Measurements from ENCODE around the gene KSR2. TPM values are rescaled to one million over a fixed set of nuclear protein-coding genes. Genes with fewer than 3 reads are reported as not detected.
A peak's percentile ranks its signal among the peaks of the same experiment; 100 is the strongest.

Gene KSR2
- total RNA-seq, 1 experiment from 2014 or later = not detected

DNA sequence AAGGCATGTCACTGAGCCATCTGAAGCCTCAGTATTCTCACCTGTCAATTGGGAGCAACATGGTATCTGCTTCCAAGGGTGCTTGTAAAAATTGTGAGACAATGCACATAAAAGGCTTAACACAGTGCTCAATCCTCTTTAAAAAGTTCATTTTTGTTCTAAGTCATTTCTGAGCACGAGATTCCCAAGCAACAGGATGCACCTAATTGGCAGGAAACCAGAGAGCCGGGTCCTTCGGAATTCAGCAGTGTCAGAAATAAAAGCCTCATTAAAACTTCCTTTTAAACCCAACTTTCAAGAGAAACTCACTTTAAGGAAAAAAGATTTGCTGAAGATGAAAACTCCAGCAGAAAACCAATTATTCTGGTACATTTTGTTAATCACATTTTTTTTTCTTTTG is 494.9 kb downstream of the KSR2 start:
- no peak overlapping the region for H3K27ac ChIP-seq (ENCODE audit: low read depth, low read length, poor library complexity, severe bottlenecking)
- no peaks in the 10 kb centered on the region for H3K9me3 ChIP-seq (ENCODE audit: low read depth, low read length, poor library complexity, severe bottlenecking)
- ChIA-PET CTCF (no interaction called here), POLR2A (ENCODE audit: low non-redundant PET) (no interaction called here)
- no peak overlapping the region for H3K4me3 ChIP-seq (ENCODE audit: low read depth, low read length, poor library complexity, severe bottlenecking)
- H3K27me3 ChIP-seq (replicated peaks; ENCODE audit: insufficient read depth, low read depth, low read length, poor library complexity) = no peaks in the 10 kb centered on the region
- H3K36me3 ChIP-seq (ENCODE audit: insufficient read depth, low read length, poor library complexity, severe bottlenecking) = no peaks in the 10 kb centered on the region
- no peak for DNase-seq (ENCODE audit: low spot score)
- no TSS peak for BruUV-seq (replicated peaks)
- TF ChIP-seq CTCF (conservative IDR thresholded peaks at IDR 0.05; ENCODE audit: low read depth, low read length) (no peak), EZH2 (IDR thresholded peaks at IDR 0.05; ENCODE audit: borderline replicate concordance, low read depth, low read length, poor library complexity, severe bottlenecking) (no peak)
- H3K4me1 ChIP-seq (ENCODE audit: insufficient read depth, low read length, poor library complexity, severe bottlenecking) = no peaks in the 10 kb centered on the region
- intact Hi-C loops (cut with micrococcal nuclease; ENCODE audit: unreplicated experiment) = no loop called here

GRCh38 chr12:117472983-117473382 is 495.8 kb downstream of the KSR2 start:
- H3K4me1 ChIP-seq (ENCODE audit: insufficient read depth, low read length, poor library complexity, severe bottlenecking) = no peaks in the 10 kb centered on the region
- H3K27me3 ChIP-seq (replicated peaks; ENCODE audit: insufficient read depth, low read depth, low read length, poor library complexity) = no peaks in the 10 kb centered on the region
- no TSS peak for BruUV-seq (replicated peaks)
- intact Hi-C loops (cut with micrococcal nuclease; ENCODE audit: unreplicated experiment) = no loop called here
- no peak for TF ChIP-seq EZH2 (IDR thresholded peaks at IDR 0.05; ENCODE audit: borderline replicate concordance, low read depth, low read length, poor library complexity, severe bottlenecking)
- TF ChIP-seq CTCF (conservative IDR thresholded peaks at IDR 0.05; ENCODE audit: low read depth, low read length) = peak; percentile 68
- H3K9me3 ChIP-seq (ENCODE audit: low read depth, low read length, poor library complexity, severe bottlenecking) = no peaks in the 10 kb centered on the region
- POLR2A ChIA-PET (ENCODE audit: low non-redundant PET) = no interaction called here
- H3K36me3 ChIP-seq (ENCODE audit: insufficient read depth, low read length, poor library complexity, severe bottlenecking) = no peaks in the 10 kb centered on the region
- peak; percentile 22 for DNase-seq (ENCODE audit: low spot score)
- H3K4me3 ChIP-seq (ENCODE audit: low read depth, low read length, poor library complexity, severe bottlenecking) = no peak overlapping the region
- no peak overlapping the region for H3K27ac ChIP-seq (ENCODE audit: low read depth, low read length, poor library complexity, severe bottlenecking)
- CTCF ChIA-PET = no interaction called here

DNA sequence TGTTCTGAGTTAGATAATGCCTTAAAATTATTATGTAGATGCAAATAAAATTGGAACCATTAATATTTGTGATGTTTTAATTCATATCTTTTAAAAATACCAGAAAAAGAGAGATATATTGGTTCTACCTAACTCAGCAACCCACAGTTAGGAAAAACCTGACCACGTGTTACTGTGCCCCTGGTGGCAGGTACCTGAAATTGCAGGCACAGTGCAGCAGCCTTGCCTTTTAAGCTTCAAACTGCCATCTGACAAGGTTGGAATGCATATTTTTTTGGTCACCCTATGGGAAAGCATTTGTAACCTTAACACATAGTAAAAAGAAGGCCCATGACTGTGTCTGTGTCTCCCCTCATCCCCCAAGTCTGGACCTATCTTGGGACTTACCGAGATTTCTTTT is 498.0 kb downstream of the KSR2 start:
- no peak for DNase-seq (ENCODE audit: low spot score)
- CTCF ChIA-PET = no interaction called here
- no TSS peak for BruUV-seq (replicated peaks)

More for the DNA sequence above, 498.0 kb downstream of the KSR2 start:
- Histone ChIP-seq H3K4me1 (ENCODE audit: insufficient read depth, low read length, poor library complexity, severe bottlenecking) (no peaks in the 10 kb centered on the region), H3K36me3 (ENCODE audit: insufficient read depth, low read length, poor library complexity, severe bottlenecking) (no peaks in the 10 kb centered on the region), H3K27ac (ENCODE audit: low read depth, low read length, poor library complexity, severe bottlenecking) (no peak overlapping the region), H3K9me3 (ENCODE audit: low read depth, low read length, poor library complexity, severe bottlenecking) (no peaks in the 10 kb centered on the region), H3K27me3 (replicated peaks; ENCODE audit: insufficient read depth, low read depth, low read length, poor library complexity) (peaks cover 16% of the 10 kb centered on the region), H3K4me3 (ENCODE audit: low read depth, low read length, poor library complexity, severe bottlenecking) (no peak overlapping the region)
- intact Hi-C loops (cut with micrococcal nuclease; ENCODE audit: unreplicated experiment) = no loop called here
- peak; percentile 51 for TF ChIP-seq CTCF (conservative IDR thresholded peaks at IDR 0.05; ENCODE audit: low read depth, low read length)
- no peak for TF ChIP-seq EZH2 (IDR thresholded peaks at IDR 0.05; ENCODE audit: borderline replicate concordance, low read depth, low read length, poor library complexity, severe bottlenecking)
- POLR2A ChIA-PET (ENCODE audit: low non-redundant PET) = no interaction called here

Measured in A673 (cell line).